HCT116 (cell line): ENCODE data around the gene ADRA2A. TPM values are rescaled to one million over a fixed set of nuclear protein-coding genes. Genes with fewer than 3 reads are reported as not detected.

ENCODE experiments used
- ATAC-seq: fragments of 200-7000 bp; cut with Tn5 transposase; 2 replicates; pipeline ENCODE4 v1.9.1; 2020; ENCODE audit warnings: mild to moderate bottlenecking, moderate library complexity
- BruUV-seq: library from RNA; stranded (reverse); fragments of 400-500 nt; replicated peaks from 2 replicates; lab custom pipeline; 2021; lab: Mats Ljungman, UMichigan
- CTCF ChIA-PET: fragments of 300-600 bp; sonication (Branson Sonifier 250); formaldehyde crosslinking; loops from one replicate; lab custom pipeline; 2021; ENCODE audit warnings: antibody characterized with exemption; lab: Charles Lee
- POLR2A ChIA-PET: fragments of 300-600, 350-600 bp; sonication (Branson Sonifier 250); formaldehyde crosslinking; loops from one replicate; lab custom pipeline; 2021; ENCODE audit warnings: antibody characterized with exemption; lab: Charles Lee
- RAD21 ChIA-PET, 2 experiments: fragments of 300-600 bp; sonication (Branson Sonifier 250); formaldehyde crosslinking; loops; one replicate each; lab custom pipeline; 2023; ENCODE audit warnings: low total read pairs in 2 of 2; ENCODE audit not compliant: uncharacterized antibody in 2 of 2, unreplicated experiment in 2 of 2, low non-redundant PET in 1 of 2; lab: Charles Lee
- DNase-seq: peaks from one replicate; pipeline ENCODE4 v3.0.0-alpha.2; 2010; ENCODE audit warnings: low read depth, low spot score
- H2AFZ ChIP-seq: fragments of 200-600 bp; shearing (Covaris generic), sonication (generic); 2 replicates; pipeline ENCODE4 v1.6.1; 2017; ENCODE audit warnings: low read depth, mixed run types, mixed read lengths, antibody characterized with exemption, low read length; ENCODE audit not compliant: poor library complexity, severe bottlenecking
- H3K27ac ChIP-seq: 2 replicates; pipeline ENCODE4 v1.5.1; 2012; ENCODE audit warnings: low read depth, low read length
- H3K27me3 ChIP-seq: fragments of 200-600 bp; sonication (generic); 2 replicates; pipeline ENCODE4 v1.6.1; 2016; ENCODE audit warnings: mixed run types, low read length, mixed read lengths; ENCODE audit not compliant: insufficient read depth
- H3K36me3 ChIP-seq, 2 experiments: fragments of 200-500 bp in 1 of 2; fragments of 200-600 bp in 1 of 2; sonication (Bioruptor generic) in 1 of 2; sonication (generic) in 1 of 2; 2 replicates each; pipeline versions ENCODE4 v1.5.1 to v1.6.1; 2014 to 2016; ENCODE audit warnings: low read length in 2 of 2, inconsistent platforms in 1 of 2, mixed read lengths in 1 of 2, mixed run types in 1 of 2; ENCODE audit not compliant: insufficient read depth in 2 of 2, control insufficient read depth in 1 of 2
- H3K4me1 ChIP-seq, 2 experiments: fragments of 200-600 bp in 1 of 2; sonication (generic) in 1 of 2; 2 replicates each; pipeline versions ENCODE4 v1.5.1 to v1.6.1; 2012 to 2017; ENCODE audit warnings: low read length in 2 of 2, inconsistent platforms in 1 of 2, mild to moderate bottlenecking in 1 of 2, mixed read lengths in 1 of 2, mixed run types in 1 of 2, moderate library complexity in 1 of 2; ENCODE audit not compliant: insufficient read depth in 2 of 2, control insufficient read depth in 1 of 2
- H3K4me2 ChIP-seq: fragments of 200-600 bp; sonication (generic); 2 replicates; pipeline ENCODE4 v1.6.1; 2017; ENCODE audit warnings: mixed run types, low read length, mixed read lengths
- H3K4me3 ChIP-seq, 2 experiments: fragments of 200-600 bp in 1 of 2; sonication (generic) in 1 of 2; replicated peaks in 1 of 2; 2 replicates each; pipeline ENCODE4 v1.5.1; 2011 to 2016; ENCODE audit warnings: low read length in 2 of 2, control low read depth in 1 of 2, low read depth in 1 of 2, mild to moderate bottlenecking in 1 of 2, mixed read lengths in 1 of 2, mixed run types in 1 of 2
- H3K79me2 ChIP-seq: fragments of 200-600 bp; sonication (generic); 2 replicates; pipeline ENCODE4 v1.6.1; 2017; ENCODE audit warnings: mild to moderate bottlenecking, mixed run types, low read length, moderate library complexity, mixed read lengths; ENCODE audit not compliant: insufficient read depth
- H3K9ac ChIP-seq: fragments of 200-600 bp; sonication (generic); 2 replicates; pipeline ENCODE4 v1.6.1; 2016; ENCODE audit warnings: low read length, mixed read lengths
- H3K9me2 ChIP-seq: fragments of 200-600 bp; sonication (generic), shearing (Covaris generic); 2 replicates; pipeline ENCODE4 v1.6.1; 2017; ENCODE audit warnings: mixed run types, mild to moderate bottlenecking, moderate library complexity; ENCODE audit not compliant: insufficient read depth
- H3K9me3 ChIP-seq, 2 experiments: fragments of 200-500 bp in 1 of 2; fragments of 200-600 bp in 1 of 2; sonication (Bioruptor generic) in 1 of 2; sonication (generic) in 1 of 2; 2 replicates each; pipeline ENCODE4 v1.6.1; 2014 to 2017; ENCODE audit warnings: low read length in 2 of 2, mixed read lengths in 2 of 2, inconsistent platforms in 1 of 2, low read depth in 1 of 2, mild to moderate bottlenecking in 1 of 2, mixed run types in 1 of 2, moderate library complexity in 1 of 2; ENCODE audit not compliant: control insufficient read depth in 1 of 2, insufficient read depth in 1 of 2
- H4K20me1 ChIP-seq: fragments of 200-600 bp; sonication (generic), shearing (Covaris generic); 2 replicates; pipeline ENCODE4 v1.6.1; 2017; ENCODE audit warnings: mixed run types, mild to moderate bottlenecking, moderate library complexity; ENCODE audit not compliant: insufficient read depth
- ATF3 ChIP-seq: IDR thresholded peaks from 2 replicates; pipeline ENCODE4 v1.6.1; 2012
- CBX3 ChIP-seq: IDR thresholded peaks from 2 replicates; pipeline ENCODE4 v1.6.1; 2012; ENCODE audit warnings: low read depth
- CEBPB ChIP-seq: IDR thresholded peaks from 2 replicates; pipeline ENCODE4 v1.6.1; 2012; ENCODE audit warnings: low read depth
- CTCF ChIP-seq, 3 experiments: fragments of 200-600 bp in 1 of 3; sonication (generic) in 1 of 3; IDR thresholded peaks in 2 of 3; conservative IDR thresholded peaks in 1 of 3; 2 replicates each; pipeline ENCODE4 v1.5.1; 2012 to 2017; ENCODE audit warnings: low read depth in 2 of 3, low read length in 2 of 3, antibody characterized with exemption in 1 of 3, borderline replicate concordance in 1 of 3, control low read depth in 1 of 3, mild to moderate bottlenecking in 1 of 3, mixed read lengths in 1 of 3, mixed run types in 1 of 3, moderate library complexity in 1 of 3; ENCODE audit not compliant: insufficient read depth in 1 of 3
- EGR1 ChIP-seq: IDR thresholded peaks from 2 replicates; pipeline ENCODE4 v1.6.1; 2012; ENCODE audit warnings: low read depth
- ELF1 ChIP-seq: IDR thresholded peaks from 2 replicates; pipeline ENCODE4 v1.6.1; 2012; ENCODE audit warnings: low read depth, borderline replicate concordance
- EZH2 ChIP-seq: fragments of 200-600 bp; sonication (generic); IDR thresholded peaks from 2 replicates; pipeline ENCODE4 v1.6.1; 2017; ENCODE audit warnings: antibody characterized with exemption, mixed run types
- POLR2A ChIP-seq: IDR thresholded peaks from 2 replicates; pipeline ENCODE4 v1.7.0; 2011; ENCODE audit warnings: borderline replicate concordance; ENCODE audit not compliant: insufficient read depth, insufficient read length; ENCODE audit errors: extremely low read depth
- POLR2AphosphoS5 ChIP-seq: IDR thresholded peaks from 2 replicates; pipeline ENCODE4 v1.6.1; 2011; ENCODE audit warnings: mild to moderate bottlenecking, low read depth, low read length, moderate library complexity
- RAD21 ChIP-seq: IDR thresholded peaks from 2 replicates; pipeline ENCODE4 v1.6.1; 2012; ENCODE audit warnings: low read depth, mild to moderate bottlenecking
- SIN3A ChIP-seq: IDR thresholded peaks from 2 replicates; pipeline ENCODE4 v1.6.1; 2012; ENCODE audit warnings: low read depth
- SP1 ChIP-seq: IDR thresholded peaks from 2 replicates; pipeline ENCODE4 v1.6.1; 2012; ENCODE audit warnings: low read depth
- SRF ChIP-seq: IDR thresholded peaks from 2 replicates; pipeline ENCODE4 v1.6.1; 2012; ENCODE audit warnings: low read depth
- ZBTB33 ChIP-seq: IDR thresholded peaks from 2 replicates; pipeline ENCODE4 v1.6.1; 2011; ENCODE audit warnings: mild to moderate bottlenecking, low read length, moderate library complexity; ENCODE audit not compliant: insufficient replicate concordance; ENCODE audit errors: extremely low read depth
- ZFX ChIP-seq: fragments of 450-650 bp; IDR thresholded peaks from 2 replicates; pipeline ENCODE4 v1.6.1; 2017
- intact Hi-C: fragments of 100-400 bp; cut with micrococcal nuclease; formaldehyde crosslinking; loops from 2 replicates; pipeline ENCODE4 v1.10.0; 2022
- total RNA-seq: library from RNA; stranded (reverse); gene quantifications from one replicate; pipeline ENCODE4 v1.2.1, GENCODE V29; 2021; ENCODE audit not compliant: unreplicated experiment

The ADRA2A gene
- total RNA-seq, 1 experiment from 2014 or later: 0.15 TPM

- no peak overlapping the region for H3K27ac ChIP-seq
- H3K9me2 ChIP-seq: no peaks in the 10 kb centered on the region
- no peak overlapping the region for H3K4me3 ChIP-seq
- DNase-seq: no peak
- H3K36me3 ChIP-seq: no peaks in the 10 kb centered on the region
- H3K9ac ChIP-seq: no peak overlapping the region
- CTCF ChIA-PET: no interaction called here
- H3K4me1 ChIP-seq: no peaks in the 10 kb centered on the region
- H3K79me2 ChIP-seq: no peaks in the 10 kb centered on the region
- intact Hi-C loops: no loop called here
- RAD21 ChIA-PET: no interaction called here
- no TSS peak for BruUV-seq
- peak; percentile 60 for ATAC-seq
- POLR2A ChIA-PET: no interaction called here
- H3K9me3 ChIP-seq: no peaks in the 10 kb centered on the region
- H3K27me3 ChIP-seq: 0 out of 2 replicates have a peak, but pooled peaks cover 8% of the 10 kb centered on the region
- H3K4me2 ChIP-seq: no peak overlapping the region
- no peak overlapping the region for H2AFZ ChIP-seq
- no peaks in the 10 kb centered on the region for H4K20me1 ChIP-seq
- TF ChIP-seq CEBPB (no peak), ELF1 (no peak), ZFX (no peak), POLR2AphosphoS5 (no peak), EZH2 (no peak), ZBTB33 (no peak), SP1 (no peak), CTCF (IDR thresholded peaks at IDR 0.05 in 2 of 3, conservative IDR thresholded peaks at IDR 0.05 in 1 of 3; ENCODE audit: borderline replicate concordance in 1 of 3, insufficient read depth in 1 of 3, low read depth in 2 of 3, low read length in 2 of 3) (peak; percentile 11 to 31 (median 19); a peak in 2 of 6 replicates), RAD21 (peak; percentile 30; the same call in 1 of the 2 replicates), SRF (no peak), CBX3 (no peak), SIN3A (no peak), EGR1 (no peak), POLR2A (no peak), ATF3 (no peak)
These were observed 30.2 kb downstream of the ADRA2A start for GRCh38 chr10:111107023-111107422.
